ENCODE data around the gene SAE1. TPM values are rescaled to one million over a fixed set of nuclear protein-coding genes. Genes with fewer than 3 reads are reported as not detected.
"Not testable (repeated sequence)": the region's sequence is repeated elsewhere in the genome, so short reads cannot be mapped to it uniquely, and the experiment has no call there.

The SAE1 gene
- total RNA-seq, 2 donors from 2014 or later, result 232 to 254 TPM

DNA sequence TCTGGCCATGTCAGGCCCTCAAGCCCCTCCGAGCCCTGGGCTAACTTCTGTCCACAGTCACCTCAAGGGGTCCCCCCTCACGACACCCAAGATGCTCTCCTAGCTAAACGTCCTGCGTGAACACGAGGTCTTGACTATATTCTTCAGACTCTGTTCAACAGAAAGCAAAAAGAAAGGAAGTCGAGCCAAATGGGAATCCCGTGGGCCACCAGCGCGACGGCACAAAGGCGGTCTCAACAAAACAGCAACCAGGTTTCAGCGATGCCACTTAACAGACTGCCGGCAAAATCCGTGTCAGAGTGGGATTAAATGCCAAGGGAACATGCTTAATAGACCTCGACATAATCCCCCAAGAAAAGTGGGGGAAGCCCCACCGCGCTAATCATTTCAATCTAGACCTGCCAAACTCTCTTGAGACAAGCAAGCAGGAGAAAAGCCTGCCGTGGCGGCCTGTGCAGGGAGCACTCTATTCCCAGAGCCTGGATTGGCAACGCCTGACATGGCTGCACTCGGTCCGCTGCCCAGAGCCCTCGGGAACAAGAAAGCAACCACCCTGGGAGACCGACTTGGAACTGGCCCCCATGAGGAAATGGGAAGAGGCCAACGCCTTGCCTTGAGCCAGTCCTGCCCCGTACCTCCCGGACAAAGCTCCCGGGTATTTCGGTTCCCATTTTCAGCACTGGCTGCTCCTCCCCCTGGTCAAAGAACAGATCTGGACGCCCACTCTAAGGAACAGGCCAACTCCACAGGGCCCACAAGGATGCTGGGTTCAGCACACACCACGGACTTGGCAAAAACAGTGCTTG is 33.0 kb upstream of the SAE1 start:
- H3K36me3 Mint-ChIP-seq (ENCODE audit: insufficient read depth in 2 of 2), result peaks cover 9 to 22% of the 10 kb centered on the region in 2 donors
- peaks cover 82% of the 10 kb centered on the region for H3K4me1 Mint-ChIP-seq (ENCODE audit: low read depth)
- no peak for ATAC-seq (replicated peaks in 1 of 2)
- no peak for DNase-seq
- H3K4me3 Mint-ChIP-seq, result no peak overlapping the region
- H3K9me3 Mint-ChIP-seq, result no peaks in the 10 kb centered on the region
- no peaks in the 10 kb centered on the region for H3K27me3 Mint-ChIP-seq (ENCODE audit: low read depth)
- H3K27ac Mint-ChIP-seq, result peak overlapping the region; percentile 65

GRCh38 chr19:47098608-47099007 is 32.0 kb upstream of the SAE1 start:
- H3K36me3 Mint-ChIP-seq (ENCODE audit: insufficient read depth in 2 of 2), result peaks cover 7 to 20% of the 10 kb centered on the region in 2 donors
- H3K27ac Mint-ChIP-seq, result peak overlapping the region; percentile 85
- H3K9me3 Mint-ChIP-seq, result no peaks in the 10 kb centered on the region
- no peak overlapping the region for H3K4me3 Mint-ChIP-seq
- no peak for DNase-seq
- no peak for ATAC-seq (replicated peaks in 1 of 2)
- H3K4me1 Mint-ChIP-seq (ENCODE audit: low read depth), result peaks cover 83% of the 10 kb centered on the region
- no peaks in the 10 kb centered on the region for H3K27me3 Mint-ChIP-seq (ENCODE audit: low read depth)

DNA sequence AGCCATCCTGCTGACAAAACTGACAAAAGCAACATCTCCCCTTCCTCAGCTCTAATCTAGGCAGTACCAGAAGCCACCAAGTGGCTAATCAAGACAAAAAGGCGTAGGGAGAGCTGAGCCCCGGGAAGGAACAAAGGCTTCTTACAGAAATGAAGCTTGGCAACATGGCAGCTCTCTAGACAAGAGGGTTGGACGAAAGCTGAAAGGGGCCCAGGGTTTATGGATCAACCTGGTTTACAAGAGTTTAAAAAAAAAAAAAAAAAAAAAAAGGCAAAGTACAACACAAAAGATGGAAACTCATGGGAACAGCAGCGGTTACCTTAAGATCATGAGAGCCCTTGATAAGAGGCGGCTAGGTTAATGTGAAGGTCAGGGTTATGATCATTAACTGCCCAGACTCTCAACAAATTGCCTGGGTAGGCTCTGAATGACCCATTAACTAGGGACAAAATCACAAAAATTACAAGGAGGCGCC is 31.0 kb upstream of the SAE1 start:
- H3K4me3 Mint-ChIP-seq, result no peak overlapping the region
- no peaks in the 10 kb centered on the region for H3K27me3 Mint-ChIP-seq (ENCODE audit: low read depth)
- H3K27ac Mint-ChIP-seq, result peak overlapping the region; percentile 91
- H3K9me3 Mint-ChIP-seq, result no peaks in the 10 kb centered on the region
- no peak for ATAC-seq (replicated peaks in 1 of 2)
- peaks cover 73% of the 10 kb centered on the region for H3K4me1 Mint-ChIP-seq (ENCODE audit: low read depth)
- H3K36me3 Mint-ChIP-seq (ENCODE audit: insufficient read depth in 2 of 2), result peaks cover 3 to 15% of the 10 kb centered on the region in 2 donors
- no peak for DNase-seq

DNA sequence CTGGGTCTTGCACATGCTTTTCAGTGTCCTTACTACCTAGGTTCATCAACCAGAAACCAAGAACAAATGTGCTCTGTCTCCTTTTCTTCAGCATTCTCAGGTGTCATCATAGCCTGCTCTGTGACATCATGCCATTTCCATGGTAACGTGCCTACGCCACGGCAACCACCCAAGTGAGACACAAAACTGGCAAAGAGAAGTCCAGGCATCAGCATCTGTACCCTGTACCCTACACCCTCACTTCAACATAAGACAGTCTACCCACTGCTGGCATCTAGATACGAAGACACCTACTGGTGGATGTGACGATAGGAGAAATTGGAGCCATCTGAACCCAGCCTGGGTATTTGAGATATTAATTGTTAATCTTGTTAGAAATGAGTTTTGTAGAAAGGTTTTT is 30.3 kb upstream of the SAE1 start:
- Mint-ChIP-seq H3K4me1 (ENCODE audit: low read depth) (peaks cover 70% of the 10 kb centered on the region), H3K4me3 (no peak overlapping the region), H3K9me3 (no peaks in the 10 kb centered on the region), H3K27ac (peak overlapping the region; percentile 27), H3K27me3 (ENCODE audit: low read depth) (no peaks in the 10 kb centered on the region), H3K36me3 (ENCODE audit: insufficient read depth in 2 of 2) (peaks cover 2 to 15% of the 10 kb centered on the region in 2 donors)
- DNase-seq (peak in 1 of 2 donors; percentile 53), ATAC-seq (replicated peaks in 1 of 2) (peak; percentile 44 to 65)

- not testable (repeated sequence) for H3K4me3 Mint-ChIP-seq; H3K27ac Mint-ChIP-seq; DNase-seq; ATAC-seq (replicated peaks in 1 of 2); H3K27me3 Mint-ChIP-seq (ENCODE audit: low read depth); H3K9me3 Mint-ChIP-seq
- peaks cover 70% of the 10 kb centered on the region for H3K4me1 Mint-ChIP-seq (ENCODE audit: low read depth)
- H3K36me3 Mint-ChIP-seq (ENCODE audit: insufficient read depth in 2 of 2), result peaks cover 4 to 20% of the 10 kb centered on the region in 2 donors
Measured at GRCh38 chr19:47101116-47101515, 29.5 kb upstream of the SAE1 start.

GRCh38 chr19:47102346-47103060 is 28.1 kb upstream of the SAE1 start:
- Mint-ChIP-seq H3K4me1 (ENCODE audit: low read depth) (peaks cover 71% of the 10 kb centered on the region), H3K36me3 (ENCODE audit: insufficient read depth in 2 of 2) (peaks cover 4 to 14% of the 10 kb centered on the region in 2 donors)

GRCh38 chr19:47104680-47105079 is 26.0 kb upstream of the SAE1 start:
- Mint-ChIP-seq H3K4me1 (ENCODE audit: low read depth) (peaks cover 74% of the 10 kb centered on the region), H3K4me3 (no peak overlapping the region), H3K27ac (no peak overlapping the region), H3K27me3 (ENCODE audit: low read depth) (no peaks in the 10 kb centered on the region), H3K9me3 (no peaks in the 10 kb centered on the region), H3K36me3 (ENCODE audit: insufficient read depth in 2 of 2) (peaks cover 8 to 21% of the 10 kb centered on the region in 2 donors)
- DNase-seq, result no peak
- ATAC-seq (replicated peaks in 1 of 2), result no peak

More at GRCh38 chr19:47102346-47103060, 28.1 kb upstream of the SAE1 start:
- DNase-seq (no peak), ATAC-seq (replicated peaks in 1 of 2) (no peak)
- no peak overlapping the region for H3K4me3 Mint-ChIP-seq
- H3K27ac Mint-ChIP-seq, result peak overlapping the region; percentile 39
- H3K27me3 Mint-ChIP-seq (ENCODE audit: low read depth), result no peaks in the 10 kb centered on the region
- no peaks in the 10 kb centered on the region for H3K9me3 Mint-ChIP-seq

- H3K4me3 Mint-ChIP-seq, result peak overlapping the region; percentile 58 to 93
- H3K36me3 Mint-ChIP-seq (ENCODE audit: insufficient read depth in 2 of 2), result peaks cover 16 to 31% of the 10 kb centered on the region in 2 donors
- H3K27ac Mint-ChIP-seq, result peak overlapping the region; percentile 94
- no peaks in the 10 kb centered on the region for H3K27me3 Mint-ChIP-seq (ENCODE audit: low read depth)
- no peaks in the 10 kb centered on the region for H3K9me3 Mint-ChIP-seq
- peak in 1 of 2 donors; percentile 8 for DNase-seq
- no peak for ATAC-seq (replicated peaks in 1 of 2)
- H3K4me1 Mint-ChIP-seq (ENCODE audit: low read depth), result peaks cover 74% of the 10 kb centered on the region
Measured at GRCh38 chr19:47105874-47106273, 24.8 kb upstream of the SAE1 start.

- Mint-ChIP-seq H3K27me3 (ENCODE audit: low read depth) (no peaks in the 10 kb centered on the region), H3K9me3 (no peaks in the 10 kb centered on the region), H3K4me1 (ENCODE audit: low read depth) (peaks cover 71% of the 10 kb centered on the region), H3K36me3 (ENCODE audit: insufficient read depth in 2 of 2) (peaks cover 22 to 38% of the 10 kb centered on the region in 2 donors), H3K27ac (peak overlapping the region; percentile 94), H3K4me3 (peak overlapping the region; percentile 93 to 100)
- ATAC-seq (replicated peaks in 1 of 2) (no peak), DNase-seq (no peak)
Measured at GRCh38 chr19:47106821-47107201, 23.8 kb upstream of the SAE1 start.

- Mint-ChIP-seq H3K27ac (peak overlapping the region; percentile 94), H3K27me3 (ENCODE audit: low read depth) (no peaks in the 10 kb centered on the region), H3K4me1 (ENCODE audit: low read depth) (peaks cover 66% of the 10 kb centered on the region), H3K36me3 (ENCODE audit: insufficient read depth in 2 of 2) (peaks cover 22 to 38% of the 10 kb centered on the region in 2 donors), H3K4me3 (peak overlapping the region; percentile 93 to 100), H3K9me3 (no peaks in the 10 kb centered on the region)
- ATAC-seq (replicated peaks in 1 of 2), result peak; percentile 46 to 53
- peak; percentile 62 for DNase-seq
Measured at GRCh38 chr19:47107202-47107952, 23.3 kb upstream of the SAE1 start.

- Mint-ChIP-seq H3K4me1 (ENCODE audit: low read depth) (peaks cover 59% of the 10 kb centered on the region), H3K27ac (peak overlapping the region; percentile 94), H3K27me3 (ENCODE audit: low read depth) (no peaks in the 10 kb centered on the region), H3K36me3 (ENCODE audit: insufficient read depth in 2 of 2) (peaks cover 24 to 38% of the 10 kb centered on the region in 2 donors), H3K4me3 (peak overlapping the region; percentile 93 to 100), H3K9me3 (no peaks in the 10 kb centered on the region)
- DNase-seq (peak in 1 of 2 donors; percentile 39), ATAC-seq (replicated peaks in 1 of 2) (no peak)
Measured at GRCh38 chr19:47107953-47108746, 22.5 kb upstream of the SAE1 start.

- Mint-ChIP-seq H3K4me1 (ENCODE audit: low read depth) (peaks cover 66% of the 10 kb centered on the region), H3K9me3 (no peaks in the 10 kb centered on the region), H3K36me3 (ENCODE audit: insufficient read depth in 2 of 2) (peaks cover 25 to 41% of the 10 kb centered on the region in 2 donors), H3K27me3 (ENCODE audit: low read depth) (no peaks in the 10 kb centered on the region), H3K27ac (peak overlapping the region; percentile 94), H3K4me3 (peak overlapping the region; percentile 93 to 100)
- DNase-seq (no peak), ATAC-seq (replicated peaks in 1 of 2) (no peak)
Measured at GRCh38 chr19:47109177-47109540, 21.5 kb upstream of the SAE1 start.
